ENCODE results near the gene MOV10. TPM values are rescaled to one million over a fixed set of nuclear protein-coding genes. Genes with fewer than 3 reads are reported as not detected.

MOV10 gene
- 100 to 1,000 TPM in 2 of 3 donors, 10 to 100 TPM in 1; 87.9 to 124 (median 119) TPM for total RNA-seq
- total RNA-seq (2013) = 39.8 TPM

GRCh38 chr1:112674440-112674985 lies at the start of gene MOV10:
Gene MOV10, plus strand, starts transcription at chr1:112674659. Its CDS starts 254 bp downstream, at chr1:112674913.
- Mint-ChIP-seq H3K27me3 (ENCODE audit: low read depth in 2 of 2) (no peaks in the 10 kb centered on the region), H3K9me3 (no peaks in the 10 kb centered on the region), H3K4me1 (peaks cover 52 to 62% of the 10 kb centered on the region in 2 donors), H3K36me3 (peaks cover 23% of the 10 kb centered on the region), H3K4me3 (peak within 1 kb of the TSS; percentile 97), H3K27ac (peak within 1 kb of the TSS; percentile 95 to 98)
- no peaks in the 10 kb centered on the region for H3K9me3 ChIP-seq (ENCODE audit: control insufficient read depth, insufficient read depth, low read length)
- H3K27me3 ChIP-seq (ENCODE audit: control insufficient read depth, insufficient read depth, low read length) = no peaks in the 10 kb centered on the region
- no peak for TF ChIP-seq CTCF (IDR thresholded peaks at IDR 0.05)
- 0% methylated on average over 30 of the region's 30 CpGs for WGBS (ENCODE audit: insufficient coverage)
- peaks cover 18% of the 10 kb centered on the region for H3K4me1 ChIP-seq (ENCODE audit: control insufficient read depth, insufficient read depth, low read length)
- intact Hi-C loops (cut with micrococcal nuclease) = loop anchor here (1.0 to 2.0 kb wide), 2 partner anchors 30 to 55 kb away; partner anchors contain the start of genes CAPZA1 and ST7L
- ATAC-seq = peak; percentile 82 to 87 (median 82)
- peak within 1 kb of the TSS; percentile 87 for H3K27ac ChIP-seq (ENCODE audit: low read length)
- peak; percentile 66 to 82 for DNase-seq
- peak within 1 kb of the TSS; percentile 84 for H3K4me3 ChIP-seq (ENCODE audit: low read length)
- peaks cover 23% of the 10 kb centered on the region for H3K36me3 ChIP-seq (ENCODE audit: control insufficient read depth, insufficient read depth, low read length)

- no peaks in the 10 kb centered on the region for H3K27me3 Mint-ChIP-seq (ENCODE audit: low read depth in 2 of 2)
Measured at GRCh38 chr1:112625696-112626095, 48.8 kb upstream of the MOV10 start.

GRCh38 chr1:112626193-112626592 lies 48.3 kb upstream of the MOV10 start:
- no peak overlapping the region for H3K4me3 Mint-ChIP-seq

More at GRCh38 chr1:112625696-112626095, 48.8 kb upstream of the MOV10 start:
- WGBS (ENCODE audit: insufficient coverage) = 93% methylated on average over 2 of the region's 2 CpGs
- no peak for TF ChIP-seq CTCF (IDR thresholded peaks at IDR 0.05)
- H3K4me3 ChIP-seq (ENCODE audit: low read length) = no peak overlapping the region
- peaks cover 42% of the 10 kb centered on the region for H3K4me1 ChIP-seq (ENCODE audit: control insufficient read depth, insufficient read depth, low read length)
- no peaks in the 10 kb centered on the region for H3K27me3 ChIP-seq (ENCODE audit: control insufficient read depth, insufficient read depth, low read length)
- intact Hi-C loops (cut with micrococcal nuclease) = no loop called here
- no peak overlapping the region for H3K27ac ChIP-seq (ENCODE audit: low read length)
- Mint-ChIP-seq H3K27ac (peak overlapping the region; percentile 41 to 82), H3K36me3 (no peaks in the 10 kb centered on the region), H3K4me3 (no peak overlapping the region), H3K4me1 (peaks cover 64 to 71% of the 10 kb centered on the region in 2 donors), H3K9me3 (no peaks in the 10 kb centered on the region)
- no peak for ATAC-seq
- peaks cover 17% of the 10 kb centered on the region for H3K36me3 ChIP-seq (ENCODE audit: control insufficient read depth, insufficient read depth, low read length)
- DNase-seq = no peak
- H3K9me3 ChIP-seq (ENCODE audit: control insufficient read depth, insufficient read depth, low read length) = no peaks in the 10 kb centered on the region

More at GRCh38 chr1:112626193-112626592, 48.3 kb upstream of the MOV10 start:
- peak overlapping the region; percentile 41 to 82 for H3K27ac Mint-ChIP-seq
- H3K9me3 Mint-ChIP-seq = no peaks in the 10 kb centered on the region
- Histone ChIP-seq H3K36me3 (ENCODE audit: control insufficient read depth, insufficient read depth, low read length) (peaks cover 22% of the 10 kb centered on the region), H3K9me3 (ENCODE audit: control insufficient read depth, insufficient read depth, low read length) (no peaks in the 10 kb centered on the region), H3K4me1 (ENCODE audit: control insufficient read depth, insufficient read depth, low read length) (peaks cover 40% of the 10 kb centered on the region), H3K4me3 (ENCODE audit: low read length) (no peak overlapping the region), H3K27ac (ENCODE audit: low read length) (no peak overlapping the region), H3K27me3 (ENCODE audit: control insufficient read depth, insufficient read depth, low read length) (no peaks in the 10 kb centered on the region)
- no peak for TF ChIP-seq CTCF (IDR thresholded peaks at IDR 0.05)
- no peak for DNase-seq
- no peaks in the 10 kb centered on the region for H3K27me3 Mint-ChIP-seq (ENCODE audit: low read depth in 2 of 2)
- no peak for ATAC-seq
- peaks cover 65 to 72% of the 10 kb centered on the region in 2 donors for H3K4me1 Mint-ChIP-seq
- 94% methylated on average over 5 of the region's 5 CpGs for WGBS (ENCODE audit: insufficient coverage)
- intact Hi-C loops (cut with micrococcal nuclease) = no loop called here
- no peaks in the 10 kb centered on the region for H3K36me3 Mint-ChIP-seq

Measured in natural killer cell (primary cell).